NT2/D1 (cell line): Measurements from ENCODE around the gene ANAPC10.

Experiments
- SUZ12 ChIP-seq: IDR thresholded peaks from 2 replicates; pipeline ENCODE4 v1.6.1; 2011; ENCODE audit not compliant: insufficient read length, insufficient read depth; ENCODE audit errors: extremely low read depth
- YY1 ChIP-seq: IDR thresholded peaks from 2 replicates; pipeline ENCODE4 v1.6.1; 2011; ENCODE audit not compliant: insufficient read length, insufficient read depth

GRCh38 chr4:145130130-145130529 lies 32.1 kb upstream of the ANAPC10 start:
- TF ChIP-seq SUZ12 (no peak), YY1 (no peak)
